22Rv1 (cell line): ENCODE results near the gene ENDOV.

Source experiments
- CTCF ChIP-seq: fragments of 450-650 bp; IDR thresholded peaks from 2 replicates; pipeline ENCODE4 v1.5.1; 2017; ENCODE audit warnings: mild to moderate bottlenecking
- ZFX ChIP-seq: fragments of 450-650 bp; IDR thresholded peaks from 2 replicates; pipeline ENCODE4 v1.6.1; 2017; ENCODE audit warnings: antibody characterized with exemption, borderline replicate concordance

DNA sequence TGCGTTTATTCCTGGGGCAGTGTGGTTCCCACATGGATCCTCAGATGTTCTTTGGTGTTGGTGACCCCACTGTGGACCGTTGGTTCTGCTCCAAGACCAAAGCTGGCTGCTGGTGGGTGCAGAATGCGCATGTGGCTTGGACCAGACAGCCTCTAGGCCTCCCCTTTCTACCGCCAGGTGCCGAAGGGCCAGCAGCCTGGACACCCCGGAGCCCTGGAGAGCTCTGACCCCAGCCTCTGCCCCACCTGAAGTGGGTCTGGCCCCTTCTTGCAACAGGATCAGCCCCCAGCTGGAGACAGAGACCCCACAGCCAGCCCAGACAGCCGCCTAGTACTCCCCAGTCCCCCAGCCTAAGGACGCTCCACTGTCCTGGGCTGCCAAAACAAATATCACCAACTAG is 43.0 kb downstream of the ENDOV start:
- TF ChIP-seq CTCF: no peak
- no peak for TF ChIP-seq ZFX
